ENCODE results near the gene SLC9A2.

Gene SLC9A2

DNA sequence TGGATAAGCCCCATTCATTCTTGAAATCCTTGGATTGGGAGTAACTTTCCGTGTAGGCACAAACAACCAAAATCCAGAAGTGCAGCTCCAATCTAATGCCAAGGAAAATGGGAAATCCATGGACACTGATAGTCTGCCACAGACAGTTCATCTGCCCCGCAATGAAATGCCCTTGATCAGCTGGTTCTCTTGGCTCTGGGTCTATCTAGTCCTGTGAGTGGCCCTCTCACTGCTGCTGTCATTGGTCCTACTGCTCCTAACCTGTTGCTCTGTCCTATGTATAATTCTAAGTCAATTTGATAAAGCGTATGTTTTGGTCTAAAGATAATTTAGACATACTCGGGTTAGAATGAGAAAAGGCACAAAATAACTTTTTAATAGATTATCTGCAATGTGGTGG lies 128.8 kb downstream of the SLC9A2 start:
- TF ChIP-seq, protein P1, sequence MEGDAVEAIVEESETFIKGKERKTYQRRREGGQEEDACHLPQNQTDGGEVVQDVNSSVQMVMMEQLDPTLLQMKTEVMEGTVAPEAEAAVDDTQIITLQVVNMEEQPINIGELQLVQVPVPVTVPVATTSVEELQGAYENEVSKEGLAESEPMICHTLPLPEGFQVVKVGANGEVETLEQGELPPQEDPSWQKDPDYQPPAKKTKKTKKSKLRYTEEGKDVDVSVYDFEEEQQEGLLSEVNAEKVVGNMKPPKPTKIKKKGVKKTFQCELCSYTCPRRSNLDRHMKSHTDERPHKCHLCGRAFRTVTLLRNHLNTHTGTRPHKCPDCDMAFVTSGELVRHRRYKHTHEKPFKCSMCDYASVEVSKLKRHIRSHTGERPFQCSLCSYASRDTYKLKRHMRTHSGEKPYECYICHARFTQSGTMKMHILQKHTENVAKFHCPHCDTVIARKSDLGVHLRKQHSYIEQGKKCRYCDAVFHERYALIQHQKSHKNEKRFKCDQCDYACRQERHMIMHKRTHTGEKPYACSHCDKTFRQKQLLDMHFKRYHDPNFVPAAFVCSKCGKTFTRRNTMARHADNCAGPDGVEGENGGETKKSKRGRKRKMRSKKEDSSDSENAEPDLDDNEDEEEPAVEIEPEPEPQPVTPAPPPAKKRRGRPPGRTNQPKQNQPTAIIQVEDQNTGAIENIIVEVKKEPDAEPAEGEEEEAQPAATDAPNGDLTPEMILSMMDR (IDR thresholded peaks at IDR 0.05; ENCODE audit: low read depth, low read length, missing control alignments) = no peak
- DNase-seq (ENCODE audit: low read depth) = no peak
- in situ Hi-C loops (cut with HindIII; ENCODE audit: low sequenced_read_pairs) = no loop called here
- H3K4me3 ChIP-seq (ENCODE audit: low read depth, low read length) = no peak overlapping the region

DNA sequence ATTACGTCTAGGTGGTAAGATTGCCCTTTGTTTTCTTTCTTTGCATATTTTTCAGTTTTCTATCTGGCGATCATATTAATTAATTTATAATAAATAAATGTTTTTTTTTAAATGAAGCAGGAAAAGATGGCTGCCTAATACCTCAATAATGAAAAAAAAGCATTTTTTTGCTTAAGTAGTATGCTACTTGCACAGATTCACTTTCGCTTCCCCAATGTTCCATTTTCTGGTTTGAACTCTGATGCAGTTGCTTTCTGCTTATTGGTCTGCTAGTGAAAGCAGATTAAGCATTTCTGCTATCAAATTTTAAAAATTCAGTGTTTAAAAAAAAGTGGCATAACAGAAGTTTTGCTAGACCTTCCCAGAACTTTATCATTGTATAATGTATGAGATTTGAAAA lies 130.6 kb downstream of the SLC9A2 start:
- DNase-seq (ENCODE audit: low read depth) = no peak
- TF ChIP-seq, protein P1 (IDR thresholded peaks at IDR 0.05; ENCODE audit: low read depth, low read length, missing control alignments) = no peak
- H3K4me3 ChIP-seq (ENCODE audit: low read depth, low read length) = no peak overlapping the region
- in situ Hi-C loops (cut with HindIII; ENCODE audit: low sequenced_read_pairs) = no loop called here

DNA sequence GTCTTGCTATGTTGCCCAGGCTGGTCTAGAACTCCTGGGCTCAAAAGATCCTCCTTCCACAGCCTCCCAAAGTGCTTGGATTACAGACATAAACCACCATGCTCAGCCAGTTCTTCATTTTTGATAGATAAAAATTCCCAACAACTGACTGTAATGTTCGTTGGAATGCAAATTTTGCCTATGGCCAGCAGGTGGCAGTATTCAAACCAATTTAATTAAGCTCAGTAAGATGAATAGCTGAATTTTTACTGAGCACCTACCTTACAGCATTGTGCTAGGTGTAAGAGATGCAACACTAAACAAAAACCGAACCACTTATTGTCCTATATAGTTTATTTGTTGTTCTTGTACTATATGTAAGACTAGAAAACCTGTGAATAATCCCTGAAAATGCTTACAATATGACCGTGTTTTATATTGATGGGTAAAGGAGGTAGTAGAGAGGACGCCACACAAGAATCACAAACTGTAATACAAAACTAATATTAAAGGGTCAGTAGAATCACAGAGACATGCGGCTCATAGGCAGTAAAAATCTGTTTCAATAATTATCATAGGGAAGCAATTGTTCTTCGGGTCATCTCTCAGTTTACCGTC lies 134.3 kb downstream of the SLC9A2 start:
- DNase-seq (ENCODE audit: low read depth) = peak; percentile 34
- H3K4me3 ChIP-seq (ENCODE audit: low read depth, low read length) = no peak overlapping the region
- in situ Hi-C loops (cut with HindIII; ENCODE audit: low sequenced_read_pairs) = no loop called here
- TF ChIP-seq, protein P1 (IDR thresholded peaks at IDR 0.05; ENCODE audit: low read depth, low read length, missing control alignments) = peak; percentile 67

DNA sequence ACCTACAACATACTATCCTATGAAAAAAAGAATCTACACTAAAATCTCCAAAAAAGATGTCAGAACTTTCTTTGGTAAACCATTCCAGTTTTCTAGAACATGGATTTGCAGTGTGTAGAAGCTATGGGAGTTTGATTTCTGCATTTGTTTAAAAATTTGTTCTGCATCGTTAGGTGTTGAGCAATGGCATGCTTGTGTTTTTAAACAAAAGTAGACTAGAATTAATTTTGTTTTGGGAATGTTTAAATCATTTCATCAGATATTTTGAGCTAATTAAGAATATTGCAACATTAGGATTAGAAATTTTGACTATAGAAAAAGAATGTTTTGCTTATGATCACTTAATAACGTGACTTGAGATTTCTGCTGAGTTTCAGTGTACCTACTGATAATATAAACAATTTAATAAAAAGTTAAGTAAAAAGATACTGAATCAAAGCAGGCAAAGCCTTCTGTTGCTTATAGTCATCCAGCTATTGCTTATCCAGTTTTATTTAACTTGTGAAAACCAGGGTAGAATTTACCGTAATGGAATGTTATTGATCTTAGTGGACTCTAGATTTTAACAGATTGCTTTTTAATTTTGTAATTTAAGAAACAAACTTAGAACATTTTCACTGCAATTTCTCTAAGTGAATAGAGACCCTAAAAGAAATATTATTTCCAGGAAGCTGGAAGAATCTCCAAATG lies 135.2 kb downstream of the SLC9A2 start:
- in situ Hi-C loops (cut with HindIII; ENCODE audit: low sequenced_read_pairs) = no loop called here
- no peak for DNase-seq (ENCODE audit: low read depth)
- TF ChIP-seq, protein P1 (IDR thresholded peaks at IDR 0.05; ENCODE audit: low read depth, low read length, missing control alignments) = no peak

DNA sequence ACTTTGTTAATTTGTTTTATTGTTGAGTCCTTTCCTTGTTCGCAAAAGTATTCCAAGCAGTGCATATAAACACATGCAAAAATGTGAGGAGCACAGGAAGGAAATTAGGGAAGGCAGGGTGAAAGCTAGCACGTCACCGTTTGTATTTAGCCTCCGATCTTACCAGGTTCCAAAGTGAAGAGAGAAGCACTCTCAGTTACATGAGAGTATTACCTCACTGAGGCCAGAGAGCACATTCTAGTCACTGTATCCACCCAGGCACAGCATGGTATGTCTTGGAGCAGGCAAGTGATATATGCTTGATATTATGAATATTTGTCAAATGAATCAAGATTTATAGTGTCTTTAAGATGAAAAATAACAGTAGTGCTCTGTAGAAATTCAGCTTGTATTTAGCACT lies 135.9 kb downstream of the SLC9A2 start:
- in situ Hi-C loops (cut with HindIII; ENCODE audit: low sequenced_read_pairs) = no loop called here
- no peak overlapping the region for H3K4me3 ChIP-seq (ENCODE audit: low read depth, low read length)
- DNase-seq (ENCODE audit: low read depth) = no peak
- TF ChIP-seq, protein P1 (IDR thresholded peaks at IDR 0.05; ENCODE audit: low read depth, low read length, missing control alignments) = no peak

More for the DNA sequence above, 135.2 kb downstream of the SLC9A2 start:
- H3K4me3 ChIP-seq (ENCODE audit: low read depth, low read length) = no peak overlapping the region

DNA sequence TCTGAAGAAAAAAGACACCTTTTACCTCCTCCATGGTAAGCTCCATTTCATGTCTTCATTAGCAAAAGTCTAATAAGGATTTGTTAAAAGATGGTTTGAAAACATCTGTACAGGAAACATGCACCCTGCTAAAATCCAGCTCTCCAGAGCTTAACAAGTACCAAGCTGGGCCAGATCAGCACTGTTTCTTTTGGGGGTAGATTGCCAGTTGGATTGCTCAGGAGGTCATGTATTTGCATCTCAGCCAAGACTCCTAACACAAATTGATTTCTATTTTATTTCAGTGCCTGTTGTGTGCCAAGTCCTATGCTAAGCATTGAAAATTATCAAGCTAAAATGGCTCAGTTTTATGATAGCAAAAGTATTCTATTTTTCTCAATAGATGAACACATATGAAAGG lies 139.1 kb downstream of the SLC9A2 start:
- TF ChIP-seq, protein P1 (IDR thresholded peaks at IDR 0.05; ENCODE audit: low read depth, low read length, missing control alignments) = no peak
- H3K4me3 ChIP-seq (ENCODE audit: low read depth, low read length) = no peak overlapping the region
- in situ Hi-C loops (cut with HindIII; ENCODE audit: low sequenced_read_pairs) = no loop called here
- no peak for DNase-seq (ENCODE audit: low read depth)
